Effector memory CD8-positive, alpha-beta T cell (primary cell): ENCODE measurements around the gene HILPDA.
"Not testable (repeated sequence)": the region's sequence is repeated elsewhere in the genome, so short reads cannot be mapped to it uniquely, and the experiment has no call there.

ENCODE experiments used
- ATAC-seq: fragments of 150-1000 bp; cut with Tn5 transposase; replicated peaks from 2 replicates; pipeline ENCODE4 v1.10.0; 2021; ENCODE audit warnings: mild to moderate bottlenecking, moderate library complexity
- DNase-seq, 3 experiments: peaks; one replicate each; pipeline ENCODE4 v3.0.0; 2021
- H3K27ac Mint-ChIP-seq, 2 donors: one replicate each; pipeline ENCODE4 v1.8.0; 2022; ENCODE audit warnings: mild to moderate bottlenecking in 2 of 2, mixed read lengths in 2 of 2, moderate library complexity in 2 of 2
- H3K27me3 Mint-ChIP-seq, 2 donors: one replicate each; pipeline ENCODE4 v1.8.0; 2022; ENCODE audit warnings: mixed read lengths in 2 of 2
- H3K36me3 Mint-ChIP-seq: one replicate; pipeline ENCODE4 v1.8.0; 2022; ENCODE audit warnings: mild to moderate bottlenecking, moderate library complexity, mixed read lengths; ENCODE audit not compliant: insufficient read depth
- H3K4me1 Mint-ChIP-seq, 2 donors: one replicate each; pipeline ENCODE4 v1.8.0; 2022; ENCODE audit warnings: low read depth in 2 of 2, mixed read lengths in 2 of 2
- H3K4me3 Mint-ChIP-seq, 2 donors: one replicate each; pipeline ENCODE4 v1.8.0; 2022; ENCODE audit warnings: mild to moderate bottlenecking in 2 of 2, mixed read lengths in 2 of 2, moderate library complexity in 2 of 2
- H3K9me3 Mint-ChIP-seq, 2 donors: one replicate each; pipeline ENCODE4 v1.8.0; 2022; ENCODE audit warnings: mixed read lengths in 2 of 2

The HILPDA gene

DNA sequence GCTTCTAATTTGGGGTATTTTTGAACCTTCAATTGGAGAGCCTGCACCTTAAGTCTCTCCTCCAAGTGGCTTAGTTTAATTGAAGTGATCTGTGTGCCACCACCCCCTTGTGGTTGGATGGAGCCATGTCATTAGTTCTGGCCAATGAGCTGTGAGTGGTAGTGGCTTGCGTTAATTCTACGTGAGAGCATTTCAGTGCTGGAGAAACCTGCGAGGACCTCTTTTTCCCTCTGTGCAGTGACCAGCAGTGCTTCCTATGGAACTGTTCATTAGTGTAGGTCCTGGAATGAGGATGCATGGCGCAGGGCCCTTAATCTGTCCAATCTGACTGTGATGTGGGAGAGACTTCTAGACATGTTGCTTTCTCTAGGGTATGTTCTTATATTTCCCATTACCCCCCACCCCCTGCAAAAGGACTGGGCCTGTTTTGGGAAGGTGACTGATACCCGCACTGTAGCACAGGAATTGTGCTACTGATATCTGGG lies 3.8 kb downstream of the HILPDA start:
- Mint-ChIP-seq H3K36me3 (peaks cover 12% of the 10 kb centered on the region), H3K27me3 (no peaks in the 10 kb centered on the region), H3K4me1 (peaks cover 19 to 22% of the 10 kb centered on the region in 2 donors), H3K27ac (no peak overlapping the region), H3K9me3 (no peaks in the 10 kb centered on the region), H3K4me3 (peak overlapping the region in 1 of 2 donors; percentile 22)
- DNase-seq (peak; percentile 55 to 68 (median 59)), ATAC-seq (peak; percentile 52)

DNA sequence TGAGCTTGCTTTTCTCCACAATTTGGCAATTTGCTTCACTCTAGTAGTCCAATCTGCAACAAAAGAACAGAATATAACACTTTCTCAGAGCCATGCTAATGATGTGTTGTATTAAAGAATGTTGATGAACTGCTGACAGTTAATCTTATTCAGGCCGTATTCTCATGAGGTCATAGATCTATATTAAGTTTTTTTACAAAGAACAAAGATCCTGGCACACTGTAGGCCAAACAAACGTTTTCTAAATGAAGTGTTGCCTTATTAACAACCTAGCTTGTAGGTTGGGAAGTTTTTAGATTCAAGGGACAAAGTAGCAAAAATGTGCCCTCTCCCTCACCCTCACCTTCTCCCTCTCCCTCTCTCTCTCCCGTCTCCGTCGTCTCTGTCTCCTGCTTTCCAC lies 6.8 kb downstream of the HILPDA start:
- no peak overlapping the region for H3K4me3 Mint-ChIP-seq
- no peak for ATAC-seq
- no peak overlapping the region for H3K27ac Mint-ChIP-seq
- peaks cover 4% of the 10 kb centered on the region for H3K36me3 Mint-ChIP-seq
- no peaks in the 10 kb centered on the region for H3K9me3 Mint-ChIP-seq
- peaks cover 11 to 14% of the 10 kb centered on the region in 2 donors for H3K4me1 Mint-ChIP-seq
- no peak for DNase-seq
- H3K27me3 Mint-ChIP-seq: no peaks in the 10 kb centered on the region

- peaks cover 11% of the 10 kb centered on the region in 2 donors for H3K4me1 Mint-ChIP-seq
- not testable (repeated sequence) for H3K27ac Mint-ChIP-seq, H3K9me3 Mint-ChIP-seq, H3K27me3 Mint-ChIP-seq, H3K36me3 Mint-ChIP-seq, DNase-seq, ATAC-seq, H3K4me3 Mint-ChIP-seq
Observed at GRCh38 chr7:128463345-128463744, 7.7 kb downstream of the HILPDA start.

GRCh38 chr7:128463933-128464332 lies 8.3 kb downstream of the HILPDA start:
- DNase-seq, H3K4me3 Mint-ChIP-seq, H3K27me3 Mint-ChIP-seq: not testable (repeated sequence)

GRCh38 chr7:128466871-128467270 lies 11.2 kb downstream of the HILPDA start:
- H3K27me3 Mint-ChIP-seq, H3K4me3 Mint-ChIP-seq, ATAC-seq, H3K4me1 Mint-ChIP-seq, H3K36me3 Mint-ChIP-seq, H3K27ac Mint-ChIP-seq, DNase-seq, H3K9me3 Mint-ChIP-seq: not testable (repeated sequence)

More at GRCh38 chr7:128463933-128464332, 8.3 kb downstream of the HILPDA start:
- not testable (repeated sequence) for H3K36me3 Mint-ChIP-seq, ATAC-seq, H3K9me3 Mint-ChIP-seq, H3K4me1 Mint-ChIP-seq, H3K27ac Mint-ChIP-seq

GRCh38 chr7:128476402-128477335 lies 21.0 kb downstream of the HILPDA start, which contains the start of gene METTL2B:
Gene METTL2B, plus strand, starts transcription at chr7:128476748. Its CDS starts 18 bp downstream, at chr7:128476766.
- Mint-ChIP-seq H3K4me3 (peak within 1 kb of the TSS; percentile 99), H3K4me1 (peaks cover 16 to 17% of the 10 kb centered on the region in 2 donors), H3K36me3 (peaks cover 20% of the 10 kb centered on the region), H3K27ac (peak within 1 kb of the TSS; percentile 96 to 98)
- DNase-seq: peak; percentile 82 to 84 (median 82)
- not testable (repeated sequence) for H3K9me3 Mint-ChIP-seq, H3K27me3 Mint-ChIP-seq
- peak; percentile 95 for ATAC-seq

DNA sequence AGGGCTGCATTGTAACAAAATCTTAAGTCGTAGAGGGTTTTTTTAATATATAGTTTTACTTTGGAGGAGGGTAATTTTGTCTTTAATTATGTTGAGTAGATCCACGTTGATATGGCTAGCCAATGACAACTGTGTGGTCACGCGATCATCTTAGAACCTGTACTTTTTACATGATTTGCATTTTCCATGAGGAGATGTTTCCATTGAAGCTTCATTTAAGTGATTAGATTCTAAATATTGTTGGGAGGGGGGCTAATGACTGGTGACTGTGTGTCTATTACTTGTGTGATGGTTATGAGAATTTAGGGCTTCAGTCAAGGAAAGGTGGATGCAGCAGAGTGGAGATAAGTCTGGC lies 21.6 kb downstream of the HILPDA start:
- not testable (repeated sequence) for H3K9me3 Mint-ChIP-seq, DNase-seq, H3K27me3 Mint-ChIP-seq, ATAC-seq
- Mint-ChIP-seq H3K36me3 (peaks cover 20% of the 10 kb centered on the region), H3K27ac (peak overlapping the region; percentile 96 to 98), H3K4me3 (peak overlapping the region; percentile 99), H3K4me1 (peaks cover 16 to 17% of the 10 kb centered on the region in 2 donors)

DNA sequence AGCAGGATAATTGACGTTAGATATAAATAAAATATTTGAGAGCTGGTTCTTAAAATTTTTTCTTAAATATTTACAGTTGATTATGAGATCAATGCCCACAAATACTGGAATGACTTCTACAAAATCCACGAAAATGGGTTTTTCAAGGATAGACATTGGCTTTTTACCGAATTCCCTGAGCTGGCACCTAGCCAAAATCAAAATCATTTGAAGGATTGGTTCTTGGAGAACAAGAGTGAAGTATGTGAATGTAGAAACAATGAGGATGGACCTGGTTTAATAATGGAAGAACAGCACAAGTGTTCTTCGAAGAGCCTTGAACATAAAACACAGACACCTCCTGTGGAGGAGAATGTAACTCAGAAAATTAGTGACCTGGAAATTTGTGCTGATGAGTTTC lies 23.4 kb downstream of the HILPDA start:
- H3K27ac Mint-ChIP-seq, H3K27me3 Mint-ChIP-seq, H3K9me3 Mint-ChIP-seq, H3K4me3 Mint-ChIP-seq, DNase-seq, ATAC-seq: not testable (repeated sequence)
- H3K36me3 Mint-ChIP-seq: peaks cover 27% of the 10 kb centered on the region
- peaks cover 16 to 17% of the 10 kb centered on the region in 2 donors for H3K4me1 Mint-ChIP-seq

DNA sequence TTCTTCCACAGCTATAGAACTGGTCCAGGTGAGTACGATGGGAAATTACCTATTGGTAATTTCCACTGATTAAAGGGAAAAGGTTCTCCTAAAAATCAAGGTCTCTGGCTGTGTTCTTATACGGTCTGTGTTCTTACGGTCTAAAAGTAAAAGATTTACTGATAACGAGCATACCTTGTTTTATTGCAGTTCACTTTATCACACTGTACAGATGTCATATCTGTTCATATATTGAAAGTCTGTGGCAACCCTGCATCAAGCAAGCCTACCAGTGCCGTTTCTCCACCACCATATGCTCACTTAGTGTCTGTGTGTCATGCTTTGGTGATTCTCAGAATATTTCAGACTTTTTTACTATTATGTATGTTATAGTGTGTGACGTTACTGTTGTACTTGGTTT lies 32.5 kb downstream of the HILPDA start:
- H3K4me1 Mint-ChIP-seq, H3K27ac Mint-ChIP-seq, H3K9me3 Mint-ChIP-seq, H3K4me3 Mint-ChIP-seq, H3K27me3 Mint-ChIP-seq, ATAC-seq, DNase-seq: not testable (repeated sequence)
- peaks cover 31% of the 10 kb centered on the region for H3K36me3 Mint-ChIP-seq

GRCh38 chr7:128497405-128497804 lies 41.7 kb downstream of the HILPDA start:
- Mint-ChIP-seq H3K36me3 (peaks cover 52% of the 10 kb centered on the region), H3K4me3 (no peak overlapping the region), H3K27me3 (no peaks in the 10 kb centered on the region), H3K9me3 (no peaks in the 10 kb centered on the region), H3K4me1 (no peaks in the 10 kb centered on the region), H3K27ac (no peak overlapping the region)
- ATAC-seq (no peak), DNase-seq (no peak)

- H3K9me3 Mint-ChIP-seq, ATAC-seq, H3K27me3 Mint-ChIP-seq, H3K4me3 Mint-ChIP-seq, H3K27ac Mint-ChIP-seq, DNase-seq: not testable (repeated sequence)
- Mint-ChIP-seq H3K36me3 (peaks cover 28% of the 10 kb centered on the region), H3K4me1 (peaks cover 20 to 26% of the 10 kb centered on the region in 2 donors)
Observed at GRCh38 chr7:128505416-128505815, 49.7 kb downstream of the HILPDA start.

DNA sequence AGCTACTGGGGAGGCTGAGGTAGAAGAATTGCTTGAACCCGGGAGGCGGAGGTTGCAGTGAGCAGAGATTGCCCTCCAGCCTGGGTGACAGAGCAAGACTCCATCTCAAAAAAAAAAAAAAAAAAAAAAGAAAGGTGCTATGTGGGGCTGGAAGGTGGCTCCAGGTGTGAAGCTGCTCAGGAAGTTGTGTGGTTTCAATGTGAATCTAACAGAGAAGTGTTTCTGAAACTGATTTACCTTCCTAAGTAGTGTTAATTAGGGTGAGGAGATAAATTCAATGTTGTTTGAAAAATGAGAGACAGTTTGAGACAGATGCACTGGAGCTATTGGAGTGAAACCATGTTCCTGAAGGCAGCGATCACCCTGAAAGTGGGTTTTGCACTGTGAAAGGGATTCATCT lies 51.1 kb downstream of the HILPDA start:
- H3K36me3 Mint-ChIP-seq: peaks cover 15% of the 10 kb centered on the region
- peak overlapping the region; percentile 31 to 86 for H3K27ac Mint-ChIP-seq
- ATAC-seq (peak; percentile 95), DNase-seq (peak; percentile 12 to 21 (median 13))
- H3K9me3 Mint-ChIP-seq, H3K27me3 Mint-ChIP-seq: not testable (repeated sequence)
- H3K4me3 Mint-ChIP-seq: peak overlapping the region; percentile 22 to 72
- H3K4me1 Mint-ChIP-seq: peaks cover 21 to 29% of the 10 kb centered on the region in 2 donors

DNA sequence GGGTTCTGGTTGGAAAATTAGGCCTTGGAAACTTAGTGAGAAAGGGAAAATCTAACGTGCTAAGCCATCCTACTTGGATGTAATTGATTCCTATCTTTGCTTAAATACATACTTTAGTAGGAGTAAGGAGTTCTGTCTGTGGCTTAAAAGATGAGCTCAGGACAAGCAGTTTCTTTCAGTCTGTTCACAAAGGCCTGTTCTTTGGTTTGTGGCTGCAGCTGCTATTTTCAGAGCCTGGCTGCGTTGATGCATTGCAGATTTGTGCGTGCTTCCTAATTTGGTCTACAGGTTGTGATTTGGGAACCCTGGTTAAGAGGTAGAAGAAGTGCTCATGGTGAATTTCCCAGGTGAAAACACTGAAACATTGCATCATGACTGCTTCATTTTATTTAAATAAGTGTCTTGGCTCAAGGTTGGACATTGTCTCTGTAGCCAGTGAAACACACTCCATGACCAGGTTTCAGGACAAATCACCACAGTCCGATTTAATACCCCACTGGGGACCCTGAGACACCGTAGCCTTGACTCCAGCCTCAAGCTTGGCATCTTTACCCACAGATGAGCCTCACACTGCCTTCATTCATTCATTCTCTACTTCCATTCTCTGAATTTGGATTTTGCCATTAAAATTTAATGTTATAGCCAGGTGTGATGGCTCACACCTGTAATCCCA lies 51.8 kb downstream of the HILPDA start:
- not testable (repeated sequence) for H3K9me3 Mint-ChIP-seq, DNase-seq, H3K27me3 Mint-ChIP-seq
- Mint-ChIP-seq H3K4me1 (peaks cover 21 to 32% of the 10 kb centered on the region in 2 donors), H3K27ac (peak overlapping the region; percentile 86 to 91), H3K4me3 (peak overlapping the region; percentile 22 to 72), H3K36me3 (peaks cover 11% of the 10 kb centered on the region)
- ATAC-seq: peak; percentile 44
